HG02610 (cell line): ENCODE data around the gene ITGA5.

ENCODE experiments used
- ATAC-seq: cut with Tn5 transposase; IDR thresholded peaks from one replicate; pipeline ENCODE4 v1.9.1; 2021; ENCODE audit warnings: mild to moderate bottlenecking, moderate library complexity; ENCODE audit not compliant: unreplicated experiment

Gene ITGA5

DNA sequence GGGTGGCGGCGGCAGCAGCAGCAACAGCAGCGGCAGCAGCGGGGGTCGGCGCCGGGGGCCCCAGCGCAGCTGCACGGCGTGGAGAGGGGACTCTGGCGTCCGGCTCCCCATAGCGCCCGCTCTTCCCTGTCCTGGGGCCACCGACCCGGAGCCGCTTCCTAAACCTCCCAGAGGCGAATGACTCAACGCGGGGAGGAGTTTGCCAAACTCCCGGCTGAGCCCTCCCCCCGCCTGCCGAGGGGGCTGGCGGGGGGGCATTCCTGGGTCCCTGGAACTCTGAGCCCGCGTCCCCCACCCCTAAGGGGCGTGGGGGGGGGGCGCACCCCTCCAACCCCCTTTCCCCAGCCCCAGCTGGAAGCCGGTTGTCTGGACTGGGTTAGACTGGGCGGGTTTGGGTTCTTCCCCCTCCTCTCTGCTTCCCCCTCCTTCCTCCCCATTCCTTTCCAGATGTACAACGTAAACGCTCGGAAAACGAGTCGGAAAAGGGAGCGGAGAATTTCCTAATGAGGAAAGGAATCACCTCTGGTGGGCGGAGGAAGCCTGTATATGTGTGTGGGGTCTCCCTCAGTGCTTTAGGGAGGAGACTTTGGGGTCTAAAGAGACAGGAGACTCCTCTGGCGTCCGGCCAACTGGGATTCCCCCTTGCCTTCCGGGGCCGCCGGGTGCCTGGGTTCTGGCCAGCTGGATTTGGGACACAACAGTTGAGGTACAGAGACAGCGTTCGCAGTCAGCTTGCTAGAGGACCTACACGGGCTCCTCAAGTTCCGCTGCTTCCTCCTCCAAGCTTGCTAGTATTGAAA, at the start of gene ITGA5:
TSS of gene ITGA5 (minus strand) at position 179 of the 800 bp plus-strand sequence. CDS start at position 111, 68 bp downstream.
- ATAC-seq = no peak

GRCh38 chr12:54465857-54466523, 46.9 kb upstream of the ITGA5 start:
- no peak for ATAC-seq

DNA sequence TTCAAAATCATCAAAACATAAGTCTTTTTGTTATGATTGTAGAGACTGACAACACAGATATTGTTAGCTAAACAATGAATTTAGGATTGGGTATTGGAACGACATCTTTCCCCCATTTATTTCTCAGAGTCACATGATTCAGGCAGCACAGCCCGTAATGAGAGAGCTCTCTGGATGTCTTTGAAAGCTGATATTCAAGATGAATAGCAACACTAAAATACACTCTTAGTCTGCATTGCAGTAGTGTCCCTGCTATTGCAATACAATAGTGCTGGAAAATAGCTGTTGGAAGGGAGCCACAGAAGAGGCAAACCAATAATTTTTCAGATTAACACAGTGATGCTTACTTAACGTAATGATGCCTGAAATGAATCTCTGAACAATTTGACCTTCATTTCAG, 44.4 kb upstream of the ITGA5 start:
- no peak for ATAC-seq

DNA sequence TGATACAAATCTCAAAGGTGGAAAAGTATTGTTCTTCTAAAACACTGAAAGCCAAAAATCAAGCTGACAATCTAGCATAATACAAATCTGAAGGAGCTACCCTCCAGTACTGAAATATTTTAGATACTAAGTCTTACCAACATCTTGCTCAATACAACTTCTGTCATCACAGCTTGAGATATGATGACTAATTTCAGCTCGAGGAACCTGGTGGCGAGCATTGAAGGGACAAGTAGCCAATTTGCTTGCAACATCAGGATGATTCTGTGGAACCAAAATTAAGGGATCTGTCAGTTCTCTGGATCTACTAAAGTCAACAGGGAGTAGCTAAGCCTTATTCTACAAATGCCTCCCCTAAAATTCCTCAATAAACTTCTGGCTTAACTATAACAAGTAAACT, 44.0 kb upstream of the ITGA5 start:
- ATAC-seq = no peak

GRCh38 chr12:54460317-54460923, 41.4 kb upstream of the ITGA5 start:
- ATAC-seq = no peak

- no peak for ATAC-seq
Measured at GRCh38 chr12:54459355-54459754, 40.3 kb upstream of the ITGA5 start.

DNA sequence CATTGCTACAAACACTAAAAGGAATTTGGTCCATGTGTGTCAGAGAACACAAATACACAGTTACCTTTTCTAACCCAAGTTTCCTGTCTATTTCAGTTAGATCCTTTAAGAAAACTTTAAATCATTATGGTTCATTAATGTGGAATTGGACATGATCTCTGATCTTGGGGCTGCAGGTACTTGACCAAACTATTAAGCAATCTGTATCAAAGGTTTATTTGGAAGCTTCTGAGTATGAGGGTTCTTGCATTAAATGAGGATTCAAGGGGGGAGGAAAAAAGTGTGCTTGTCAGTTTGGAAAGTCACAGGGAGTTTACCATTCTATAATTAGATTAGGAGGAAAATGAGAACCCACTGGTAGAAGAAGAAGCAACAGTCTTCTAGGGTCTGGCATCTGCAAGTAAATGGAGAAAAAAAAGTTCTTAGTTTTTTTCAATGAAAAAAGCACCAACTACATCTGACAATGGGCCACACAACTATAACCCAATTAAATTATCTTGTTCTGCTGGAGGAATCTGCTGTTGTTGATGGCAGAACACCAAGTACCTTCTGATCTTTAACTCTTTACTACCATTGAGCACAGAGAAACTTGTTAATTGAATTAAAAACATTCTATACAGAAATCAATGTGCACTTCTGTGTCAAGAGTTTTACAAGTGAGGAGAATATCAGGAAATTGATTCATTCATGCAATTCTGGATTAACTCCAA, 36.8 kb upstream of the ITGA5 start:
- no peak for ATAC-seq

GRCh38 chr12:54452628-54453027, 33.6 kb upstream of the ITGA5 start:
- ATAC-seq = no peak

DNA sequence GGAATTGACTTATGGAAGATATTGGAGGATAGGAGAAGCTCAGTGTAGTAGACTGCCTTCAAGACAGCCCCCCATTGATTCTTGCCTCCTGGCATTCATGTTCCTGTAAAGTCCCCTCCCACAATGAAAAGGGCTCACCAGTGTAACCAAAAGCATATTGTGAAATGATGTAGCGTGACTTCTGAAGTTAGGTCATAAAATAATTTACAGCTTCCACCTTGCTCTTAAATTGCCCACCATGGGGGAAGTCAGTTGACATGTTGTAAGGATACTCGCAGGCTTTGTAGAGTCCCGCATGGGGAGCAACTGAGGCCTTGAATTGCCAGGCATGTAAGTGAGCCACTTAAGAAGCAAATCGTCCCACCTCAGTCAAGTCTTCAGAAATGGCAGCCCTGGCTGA, 29.3 kb upstream of the ITGA5 start:
- no peak for ATAC-seq

- no peak for ATAC-seq
Measured at GRCh38 chr12:54447917-54448316, 28.9 kb upstream of the ITGA5 start.

DNA sequence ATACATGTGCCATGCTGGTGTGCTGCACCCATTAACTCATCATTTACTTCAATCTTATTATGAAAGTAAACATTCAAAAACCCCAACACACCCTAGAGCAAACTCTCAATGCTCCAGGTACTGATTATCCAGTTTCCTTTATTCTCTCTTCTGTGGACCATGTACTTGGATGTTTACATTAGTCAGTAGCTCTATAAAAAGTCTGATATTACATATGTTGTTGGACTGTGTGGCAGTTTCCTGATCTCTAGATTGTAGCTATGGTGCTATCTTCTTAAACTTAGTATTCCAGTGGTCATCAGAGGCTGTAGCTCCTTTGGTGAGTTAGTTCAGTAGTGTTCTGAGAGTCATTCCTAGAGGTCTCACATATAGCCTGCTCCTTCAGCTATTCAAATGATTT, 25.1 kb upstream of the ITGA5 start:
- ATAC-seq = no peak

DNA sequence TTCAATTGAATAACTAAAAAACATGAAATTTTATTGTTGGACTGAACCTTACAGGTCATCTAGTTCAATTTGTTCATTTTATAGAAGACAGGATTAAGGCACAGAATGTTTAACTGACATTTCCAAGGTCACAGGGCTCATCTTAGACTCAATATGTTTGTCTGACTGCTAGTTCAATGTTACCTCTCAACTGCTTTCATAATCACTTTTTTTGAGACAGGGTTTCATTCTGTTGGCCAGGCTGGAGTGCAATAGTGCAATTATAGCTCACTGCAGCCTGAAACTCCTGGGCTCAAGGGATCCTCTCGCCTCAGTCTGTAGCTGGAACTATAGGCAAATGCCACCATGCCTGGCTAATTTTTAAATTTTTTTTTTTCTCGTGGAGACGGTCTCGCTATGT, 24.4 kb upstream of the ITGA5 start:
- ATAC-seq = no peak

GRCh38 chr12:54442961-54443360, 23.9 kb upstream of the ITGA5 start:
- ATAC-seq = no peak

DNA sequence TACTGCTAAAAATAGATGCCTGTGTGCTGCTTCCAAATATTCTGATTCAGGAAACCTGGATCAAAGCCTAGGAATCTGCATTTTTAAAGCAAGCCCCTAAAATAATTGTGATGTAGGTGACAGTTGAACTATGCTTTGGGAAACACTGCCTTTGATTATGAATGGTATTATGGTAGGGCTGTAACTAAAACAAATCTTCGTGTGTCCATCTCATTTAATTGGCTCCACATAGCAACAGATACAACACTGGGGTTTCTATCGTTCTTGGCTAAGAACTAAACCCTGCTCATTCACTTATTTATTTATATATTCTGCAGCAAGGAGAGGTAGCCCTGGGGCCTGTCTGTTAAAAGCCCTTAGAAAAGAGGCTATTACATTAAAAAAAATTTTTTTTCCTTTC, 23.0 kb upstream of the ITGA5 start:
- no peak for ATAC-seq

- ATAC-seq = no peak
Measured at GRCh38 chr12:54439521-54440255, 20.6 kb upstream of the ITGA5 start.

DNA sequence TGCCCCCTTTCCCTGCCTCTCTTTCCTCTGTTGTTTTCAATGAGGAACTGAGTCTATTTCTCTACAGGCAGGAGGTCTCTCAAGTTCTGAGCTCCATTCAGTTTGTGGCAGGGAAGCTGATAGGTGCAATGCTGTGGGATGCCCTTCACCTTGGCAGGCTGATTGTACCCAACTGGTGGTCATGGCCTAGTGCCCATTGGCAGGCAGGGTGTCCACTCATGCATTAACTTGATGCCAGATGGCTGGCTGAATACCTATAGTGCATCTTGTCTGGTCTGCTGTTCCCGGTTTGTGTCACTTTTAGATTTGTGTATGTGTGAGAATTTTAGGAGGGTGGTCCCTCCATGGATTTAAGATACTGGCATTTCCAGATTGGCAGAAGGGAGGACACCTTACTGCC, 20.0 kb upstream of the ITGA5 start:
- ATAC-seq = no peak

- ATAC-seq = no peak
Measured at GRCh38 chr12:54438517-54438916, 19.5 kb upstream of the ITGA5 start.

DNA sequence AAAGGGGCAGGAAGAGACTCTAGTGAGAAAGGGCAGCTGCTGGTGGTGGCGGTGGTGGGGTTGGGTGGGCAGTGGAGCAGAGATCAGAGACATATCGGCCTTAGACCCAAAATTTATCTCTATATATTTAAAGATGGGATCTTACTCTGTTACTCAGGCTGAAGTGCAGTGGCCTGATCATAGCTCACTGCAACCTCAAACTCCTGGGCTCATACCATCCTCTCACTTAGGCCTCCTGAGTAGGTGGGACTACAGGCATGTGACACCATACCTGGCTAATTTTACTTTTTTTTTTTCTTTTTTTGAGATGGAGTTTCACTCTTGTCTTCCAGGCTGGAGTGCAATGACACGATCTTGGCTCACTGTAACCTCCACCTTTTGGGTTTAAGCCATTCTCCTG, 18.6 kb upstream of the ITGA5 start:
- ATAC-seq = peak; percentile 13

- ATAC-seq = peak; percentile 71
Measured at GRCh38 chr12:54437243-54437642, 18.2 kb upstream of the ITGA5 start.

DNA sequence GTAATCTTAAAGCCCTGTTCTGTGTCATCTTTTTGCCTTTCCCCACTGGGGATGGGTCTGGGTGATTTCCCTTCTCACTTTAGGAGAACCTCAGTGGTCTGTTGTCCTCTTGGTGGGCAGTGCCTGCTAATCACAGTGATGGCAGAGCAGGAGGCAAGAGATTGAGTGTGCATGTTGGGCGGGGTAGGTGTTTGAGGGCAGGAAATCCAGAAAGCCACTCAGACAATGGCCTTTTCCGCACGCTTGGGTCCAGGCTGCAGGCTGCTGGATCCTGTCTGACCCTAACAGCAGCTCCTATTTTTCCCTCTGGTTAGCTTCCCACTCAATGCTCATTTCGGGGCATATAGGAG, 13.7 kb upstream of the ITGA5 start:
- no peak for ATAC-seq
